Measurements from ENCODE around the gene NCKAP5L. TPM values are rescaled to one million over a fixed set of nuclear protein-coding genes. Genes with fewer than 3 reads are reported as not detected.
A peak's percentile ranks its signal among the peaks of the same experiment; 100 is the strongest.

Gene NCKAP5L
- total and polyA plus RNA-seq, 9 of the 15 experiments (the other 6 are each of a cell fraction or from before 2014, with no cell fraction given), result 0.01 to 14.4 (median 3.7) TPM

DNA sequence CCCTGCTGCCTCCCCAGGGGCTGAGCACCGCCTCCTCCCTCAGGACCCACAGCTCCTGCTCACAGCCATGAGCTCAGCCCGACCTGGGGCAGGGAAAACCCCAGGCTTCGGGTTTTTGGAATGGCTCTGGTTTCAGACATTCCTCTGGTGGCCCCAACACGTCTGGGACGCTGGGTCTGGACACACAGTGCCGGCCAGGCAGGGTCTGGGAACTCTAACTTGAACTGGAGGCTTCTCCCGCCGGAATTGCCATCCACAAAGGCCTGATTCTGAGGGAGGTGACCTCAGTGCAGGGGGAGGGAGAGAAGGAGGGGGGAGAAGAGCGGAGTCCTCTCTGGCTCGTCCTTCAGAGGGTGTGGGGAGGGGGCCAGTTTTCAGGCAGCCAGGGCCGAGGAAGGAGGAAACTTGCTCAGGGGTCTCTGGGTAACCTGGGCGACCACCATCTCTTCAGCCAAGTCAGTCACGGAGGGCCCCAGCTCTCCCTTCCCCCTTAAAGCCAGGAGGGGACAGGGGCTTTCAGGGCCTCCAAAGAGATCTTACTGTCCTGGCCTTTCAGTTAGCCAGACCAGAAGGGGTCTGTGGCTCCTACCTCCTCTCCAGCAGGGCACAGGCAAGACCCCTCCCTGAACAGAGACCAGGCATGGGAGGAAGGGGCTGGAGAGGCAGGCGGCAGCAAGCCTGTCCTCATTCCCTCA is 19.4 kb downstream of the NCKAP5L start:
- WGBS (ENCODE audit: insufficient coverage, low coverage, missing lambda C conversion rate), result 69% methylated on average over 8 of the region's 14 CpGs
- no peaks in the 10 kb centered on the region for H3K27me3 ChIP-seq (ENCODE audit: control insufficient read depth in 2 of 2, insufficient read depth in 2 of 2, low read length in 2 of 2)
- H3K4me1 ChIP-seq (replicated peaks in 1 of 2; ENCODE audit: control insufficient read depth in 2 of 2, insufficient read depth in 2 of 2, low read length in 2 of 2), result peaks cover 0 to 3% of the 10 kb centered on the region in 2 experiments; a peak in 2 of 5 replicates
- no peak for DNase-seq (ENCODE audit: extremely low read depth in 1 of 4, low spot score in 3 of 4)
- no peak overlapping the region for H2AFZ ChIP-seq (ENCODE audit: low read depth, low read length)
- no TSS peak for BruUV-seq (replicated peaks)
- no peak overlapping the region for H3K4me3 ChIP-seq
- H3K27ac ChIP-seq (ENCODE audit: extremely low read depth, low read depth, low read length), result no peak overlapping the region
- no peaks in the 10 kb centered on the region for H3K9me3 ChIP-seq (replicated peaks; ENCODE audit: control insufficient read depth, insufficient read depth, low read depth, low read length)
- no peaks in the 10 kb centered on the region for H3K79me2 ChIP-seq (ENCODE audit: control insufficient read depth, insufficient read depth, low read length)
- no peaks in the 10 kb centered on the region for H3K9me1 ChIP-seq (ENCODE audit: control insufficient read depth, insufficient read depth, low read length)
- H3K9ac ChIP-seq (ENCODE audit: insufficient read depth in 1 of 2, low read depth in 2 of 2, low read length in 2 of 2), result peak overlapping the region in 1 of 2 experiments; percentile 31; a peak in 1 of 4 replicates
- H4K20me1 ChIP-seq (replicated peaks; ENCODE audit: control insufficient read depth, insufficient read depth, low read length), result peaks cover 5% of the 10 kb centered on the region; the same call in 1 of the 2 replicates
- in situ Hi-C loops (cut with MboI) (no loop called here), intact Hi-C loops (cut with micrococcal nuclease) (no loop called here)
- no peak overlapping the region for H3K4me2 ChIP-seq (ENCODE audit: insufficient read depth, low read length)
- H3K36me3 ChIP-seq (ENCODE audit: control insufficient read depth, insufficient read depth, low read length), result peaks cover 10% of the 10 kb centered on the region; the same call in 2 of the 3 replicates
- no peak for ATAC-seq
- POLR2A ChIA-PET, result interaction anchor here (0.5 to 1.5 kb wide), 5 partner anchors 9 to 77 kb away, joined by 3 to 4 read pairs (median 3); no protein-coding TSS in a partner anchor
- FAIRE-seq, result no peak
- CTCF ChIA-PET (ENCODE audit: low intra/inter-chr PET ratio), result no interaction called here
- TF ChIP-seq MCM7 (IDR thresholded peaks at IDR 0.05), result no peak
- no peak for TF ChIP-seq U2AF2 (optimal IDR thresholded peaks at IDR 0.05; ENCODE audit: low read depth, low read length)
- TF ChIP-seq ZNF766 (CRISPR knock-in tag; conservative IDR thresholded peaks at IDR 0.05), result no peak
- TF ChIP-seq, protein P1, sequence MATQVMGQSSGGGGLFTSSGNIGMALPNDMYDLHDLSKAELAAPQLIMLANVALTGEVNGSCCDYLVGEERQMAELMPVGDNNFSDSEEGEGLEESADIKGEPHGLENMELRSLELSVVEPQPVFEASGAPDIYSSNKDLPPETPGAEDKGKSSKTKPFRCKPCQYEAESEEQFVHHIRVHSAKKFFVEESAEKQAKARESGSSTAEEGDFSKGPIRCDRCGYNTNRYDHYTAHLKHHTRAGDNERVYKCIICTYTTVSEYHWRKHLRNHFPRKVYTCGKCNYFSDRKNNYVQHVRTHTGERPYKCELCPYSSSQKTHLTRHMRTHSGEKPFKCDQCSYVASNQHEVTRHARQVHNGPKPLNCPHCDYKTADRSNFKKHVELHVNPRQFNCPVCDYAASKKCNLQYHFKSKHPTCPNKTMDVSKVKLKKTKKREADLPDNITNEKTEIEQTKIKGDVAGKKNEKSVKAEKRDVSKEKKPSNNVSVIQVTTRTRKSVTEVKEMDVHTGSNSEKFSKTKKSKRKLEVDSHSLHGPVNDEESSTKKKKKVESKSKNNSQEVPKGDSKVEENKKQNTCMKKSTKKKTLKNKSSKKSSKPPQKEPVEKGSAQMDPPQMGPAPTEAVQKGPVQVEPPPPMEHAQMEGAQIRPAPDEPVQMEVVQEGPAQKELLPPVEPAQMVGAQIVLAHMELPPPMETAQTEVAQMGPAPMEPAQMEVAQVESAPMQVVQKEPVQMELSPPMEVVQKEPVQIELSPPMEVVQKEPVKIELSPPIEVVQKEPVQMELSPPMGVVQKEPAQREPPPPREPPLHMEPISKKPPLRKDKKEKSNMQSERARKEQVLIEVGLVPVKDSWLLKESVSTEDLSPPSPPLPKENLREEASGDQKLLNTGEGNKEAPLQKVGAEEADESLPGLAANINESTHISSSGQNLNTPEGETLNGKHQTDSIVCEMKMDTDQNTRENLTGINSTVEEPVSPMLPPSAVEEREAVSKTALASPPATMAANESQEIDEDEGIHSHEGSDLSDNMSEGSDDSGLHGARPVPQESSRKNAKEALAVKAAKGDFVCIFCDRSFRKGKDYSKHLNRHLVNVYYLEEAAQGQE (IDR thresholded peaks at IDR 0.05; ENCODE audit: borderline replicate concordance), result no peak
- TF ChIP-seq, protein P1 (CRISPR knock-in tag; IDR thresholded peaks at IDR 0.05; ENCODE audit: low read depth), result no peak
- no peak for TF ChIP-seq ZNF445 (CRISPR knock-in tag; IDR thresholded peaks at IDR 0.05; ENCODE audit: low read depth)
- no peak for TF ChIP-seq ARNT (IDR thresholded peaks at IDR 0.05)
- no peak for TF ChIP-seq MEF2A (IDR thresholded peaks at IDR 0.05; ENCODE audit: control insufficient read depth, low read depth, low read length)
- no peak for TF ChIP-seq PHB (CRISPR knock-in tag; IDR thresholded peaks at IDR 0.05)
- no peak for TF ChIP-seq NR3C1 (CRISPR knock-in tag; IDR thresholded peaks at IDR 0.05)
- TF ChIP-seq, protein P2, sequence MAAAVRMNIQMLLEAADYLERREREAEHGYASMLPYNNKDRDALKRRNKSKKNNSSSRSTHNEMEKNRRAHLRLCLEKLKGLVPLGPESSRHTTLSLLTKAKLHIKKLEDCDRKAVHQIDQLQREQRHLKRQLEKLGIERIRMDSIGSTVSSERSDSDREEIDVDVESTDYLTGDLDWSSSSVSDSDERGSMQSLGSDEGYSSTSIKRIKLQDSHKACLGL (CRISPR knock-in tag; IDR thresholded peaks at IDR 0.05; ENCODE audit: borderline replicate concordance, poor library complexity, severe bottlenecking), result no peak
- TF ChIP-seq ZNF134 (CRISPR knock-in tag; conservative IDR thresholded peaks at IDR 0.05), result no peak
- no peak for TF ChIP-seq GTF2F1 (IDR thresholded peaks at IDR 0.05; ENCODE audit: low read depth, low read length)
- TF ChIP-seq MED1 (CRISPR knock-in tag; IDR thresholded peaks at IDR 0.05; ENCODE audit: borderline replicate concordance), result no peak
- TF ChIP-seq POLR2A (conservative IDR thresholded peaks at IDR 0.05), result no peak

Measured in K562 (cell line).